ENCODE results near the gene CCHCR1. TPM values are rescaled to one million over a fixed set of nuclear protein-coding genes. Genes with fewer than 3 reads are reported as not detected.
A peak's percentile ranks its signal among the peaks of the same experiment; 100 is the strongest.

The CCHCR1 gene
- total and polyA plus RNA-seq, 2 of the 13 experiments (the other 11 are each of a cell fraction or from before 2014, with no cell fraction given), result 14.6 to 28.2 TPM

DNA sequence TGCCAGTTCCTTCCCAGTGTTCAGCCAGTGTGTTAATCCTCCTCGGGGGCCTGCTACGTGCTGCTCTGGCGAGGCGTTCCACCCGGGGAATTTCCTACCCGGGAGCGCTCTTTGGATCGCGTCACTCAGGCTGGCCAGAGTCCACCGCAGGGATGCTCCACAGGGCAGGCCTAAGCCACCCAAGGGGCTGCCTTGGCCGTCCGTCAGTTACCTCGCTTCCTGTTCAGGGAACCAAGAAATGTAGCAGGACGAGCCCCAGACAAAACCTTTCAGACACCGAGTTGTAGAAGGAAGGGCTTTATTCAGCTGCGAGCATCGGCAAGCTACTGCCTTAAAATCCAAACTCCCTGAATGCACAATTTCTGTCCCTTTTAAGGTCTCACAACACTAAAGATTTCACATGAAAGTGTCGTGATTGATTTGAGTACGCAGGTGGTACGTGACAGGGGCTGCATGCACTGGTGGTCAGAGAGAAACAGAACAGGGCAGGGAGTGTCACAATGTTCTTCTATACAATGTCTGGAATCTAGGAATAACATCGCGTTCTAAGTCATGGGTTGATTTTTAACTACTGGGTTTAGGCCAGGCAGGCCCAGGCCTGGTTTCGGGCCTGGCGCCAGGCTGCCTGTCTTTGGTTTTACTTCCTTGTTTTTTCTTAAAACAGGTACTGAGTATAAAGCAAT is 28.6 kb upstream of the CCHCR1 start (continued):
- TF ChIP-seq BRF2 (CRISPR knock-in tag; IDR thresholded peaks at IDR 0.05), result peak; percentile 88; the same call in 1 of the 2 replicates
- TF ChIP-seq ZNF407 (CRISPR knock-in tag; IDR thresholded peaks at IDR 0.05; ENCODE audit: not compliant biosample characterization), result peak; percentile 36
- peak; percentile 65; the same call in 1 of the 2 replicates for TF ChIP-seq DMAP1 (CRISPR knock-in tag; IDR thresholded peaks at IDR 0.05)
- TF ChIP-seq ZNF460 (CRISPR knock-in tag; IDR thresholded peaks at IDR 0.05; ENCODE audit: borderline replicate concordance), result no peak
- peak; percentile 67; the same call in 1 of the 2 replicates for TF ChIP-seq GATA4 (IDR thresholded peaks at IDR 0.05; ENCODE audit: borderline replicate concordance, low read depth)
- peak; percentile 62; the same call in 1 of the 2 replicates for TF ChIP-seq MEIS1 (CRISPR knock-in tag; IDR thresholded peaks at IDR 0.05; ENCODE audit: borderline replicate concordance)
- peak; percentile 76 for TF ChIP-seq MYPOP (CRISPR knock-in tag; IDR thresholded peaks at IDR 0.05)
- TF ChIP-seq PRPF4 (IDR thresholded peaks at IDR 0.05; ENCODE audit: low read depth, low read length, poor library complexity, severe bottlenecking), result no peak
- peak; percentile 62; the same call in 1 of the 2 replicates for TF ChIP-seq ERF (CRISPR knock-in tag; IDR thresholded peaks at IDR 0.05)
- TF ChIP-seq ZNF3 (CRISPR knock-in tag; IDR thresholded peaks at IDR 0.05), result peak; percentile 56; the same call in 1 of the 2 replicates
- TF ChIP-seq, protein P1, sequence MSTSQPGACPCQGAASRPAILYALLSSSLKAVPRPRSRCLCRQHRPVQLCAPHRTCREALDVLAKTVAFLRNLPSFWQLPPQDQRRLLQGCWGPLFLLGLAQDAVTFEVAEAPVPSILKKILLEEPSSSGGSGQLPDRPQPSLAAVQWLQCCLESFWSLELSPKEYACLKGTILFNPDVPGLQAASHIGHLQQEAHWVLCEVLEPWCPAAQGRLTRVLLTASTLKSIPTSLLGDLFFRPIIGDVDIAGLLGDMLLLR (CRISPR knock-in tag; IDR thresholded peaks at IDR 0.05), result no peak
- peak; percentile 95 for TF ChIP-seq NCOA1 (CRISPR knock-in tag; IDR thresholded peaks at IDR 0.05)
- TF ChIP-seq NR2C2 (CRISPR knock-in tag; IDR thresholded peaks at IDR 0.05; ENCODE audit: borderline replicate concordance), result peak; percentile 37; the same call in 1 of the 2 replicates
- TF ChIP-seq ZNF224 (CRISPR knock-in tag; IDR thresholded peaks at IDR 0.05), result no peak
- peak; percentile 72; the same call in 1 of the 2 replicates for TF ChIP-seq BCL3 (CRISPR knock-in tag; IDR thresholded peaks at IDR 0.05)
- peak; percentile 78 for TF ChIP-seq PHF21A (CRISPR knock-in tag; IDR thresholded peaks at IDR 0.05)

Data from HepG2 (cell line).